Measurements from ENCODE around the gene CAMTA1. TPM values are rescaled to one million over a fixed set of nuclear protein-coding genes. Genes with fewer than 3 reads are reported as not detected.
"Not testable (repeated sequence)": the region's sequence is repeated elsewhere in the genome, so short reads cannot be mapped to it uniquely, and the experiment has no call there.

The CAMTA1 gene
- total RNA-seq, 6 experiments from 2014 or later = 78.1 to 96.6 (median 86.1) TPM

GRCh38 chr1:7783826-7784491, 998.7 kb downstream of the CAMTA1 start, which contains the start of gene PER3:
PER3 (plus strand) TSS chr1:7784291; CDS start chr1:7784878, 587 bp downstream.
- H3K4me1 Mint-ChIP-seq (ENCODE audit: low read depth) = peaks cover 9% of the 10 kb centered on the region
- H3K4me3 Mint-ChIP-seq = peak within 1 kb of the TSS; percentile 88
- no peaks in the 10 kb centered on the region for H3K9me3 Mint-ChIP-seq
- H3K36me3 Mint-ChIP-seq (ENCODE audit: low read depth) = peaks cover 25% of the 10 kb centered on the region
- H3K27ac Mint-ChIP-seq = peak within 1 kb of the TSS; percentile 82
- peaks cover 3% of the 10 kb centered on the region for H3K27me3 Mint-ChIP-seq (ENCODE audit: insufficient read depth)
- peak; percentile 94 for DNase-seq
- no peak for TF ChIP-seq CTCF (IDR thresholded peaks at IDR 0.05)

- 0 out of 2 replicates have a peak, but pooled peaks have one; percentile 1 for TF ChIP-seq CTCF (IDR thresholded peaks at IDR 0.05)
- peaks cover 9% of the 10 kb centered on the region for H3K4me1 Mint-ChIP-seq (ENCODE audit: low read depth)
- no peaks in the 10 kb centered on the region for H3K9me3 Mint-ChIP-seq
- peak overlapping the region; percentile 53 for H3K4me3 Mint-ChIP-seq
- H3K27ac Mint-ChIP-seq = peak overlapping the region; percentile 23; the same call in 1 of the 2 replicates
- H3K36me3 Mint-ChIP-seq (ENCODE audit: low read depth) = peaks cover 31% of the 10 kb centered on the region
- DNase-seq = no peak
- H3K27me3 Mint-ChIP-seq (ENCODE audit: insufficient read depth) = peaks cover 3% of the 10 kb centered on the region
Observed at GRCh38 chr1:7784492-7785071, 999.3 kb downstream of the CAMTA1 start.

DNA sequence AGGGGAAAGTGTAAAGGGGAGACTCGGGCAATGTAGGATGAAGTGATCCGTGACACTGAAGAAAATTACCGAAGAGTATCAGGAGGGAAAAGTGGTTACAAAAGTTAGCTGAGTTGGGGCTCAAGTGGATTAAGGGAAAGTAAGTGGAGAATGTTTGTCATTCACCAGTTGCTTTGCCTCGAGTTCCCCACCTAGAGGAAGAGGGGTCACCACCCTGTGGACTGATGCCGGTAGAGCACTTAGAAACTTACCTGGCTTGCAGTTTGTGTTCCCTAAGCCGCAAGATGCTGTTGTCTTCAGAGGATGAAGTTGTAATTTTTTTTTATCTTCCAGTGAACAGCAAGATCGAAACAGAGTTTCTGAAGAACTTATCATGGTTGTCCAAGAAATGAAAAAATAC, 999.9 kb downstream of the CAMTA1 start:
- H3K9me3 Mint-ChIP-seq = peaks cover 1% of the 10 kb centered on the region

DNA sequence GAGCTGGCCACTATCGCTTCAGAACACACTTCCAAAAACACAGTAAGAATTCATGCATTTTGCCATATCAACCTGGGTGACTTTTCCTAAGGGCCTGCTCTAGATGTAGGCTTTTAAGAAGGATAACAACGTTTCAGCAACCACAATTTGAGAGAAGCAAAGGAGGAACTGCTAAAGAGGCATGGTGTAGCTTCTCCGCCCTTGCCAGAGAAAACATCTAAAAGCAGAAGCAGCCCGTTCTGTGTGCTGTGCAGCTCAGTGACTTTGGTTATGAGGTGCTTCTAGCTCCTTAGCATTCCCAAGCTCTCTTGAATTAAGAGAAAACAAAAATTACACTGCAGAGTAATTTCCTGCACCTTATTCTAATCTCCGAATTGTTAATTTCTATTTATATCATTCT, 1001.5 kb downstream of the CAMTA1 start:
- peaks cover 9% of the 10 kb centered on the region for H3K4me1 Mint-ChIP-seq (ENCODE audit: low read depth)
- H3K4me3 Mint-ChIP-seq = no peak overlapping the region
- no peak for DNase-seq
- H3K27me3 Mint-ChIP-seq (ENCODE audit: insufficient read depth) = peaks cover 3% of the 10 kb centered on the region
- peaks cover 43% of the 10 kb centered on the region for H3K36me3 Mint-ChIP-seq (ENCODE audit: low read depth)
- peaks cover 15% of the 10 kb centered on the region for H3K9me3 Mint-ChIP-seq
- no peak for TF ChIP-seq CTCF (IDR thresholded peaks at IDR 0.05)
- H3K27ac Mint-ChIP-seq = no peak overlapping the region

More for the DNA sequence above, 999.9 kb downstream of the CAMTA1 start:
- DNase-seq = no peak
- Mint-ChIP-seq H3K27me3 (ENCODE audit: insufficient read depth) (peaks cover 3% of the 10 kb centered on the region), H3K36me3 (ENCODE audit: low read depth) (peaks cover 36% of the 10 kb centered on the region), H3K4me3 (peak overlapping the region; percentile 53), H3K4me1 (ENCODE audit: low read depth) (peaks cover 9% of the 10 kb centered on the region), H3K27ac (peak overlapping the region; percentile 23)
- TF ChIP-seq CTCF (IDR thresholded peaks at IDR 0.05) = 0 out of 2 replicates have a peak, but pooled peaks have one; percentile 9

- Mint-ChIP-seq H3K36me3 (ENCODE audit: low read depth) (peaks cover 52% of the 10 kb centered on the region), H3K9me3 (peaks cover 15% of the 10 kb centered on the region), H3K27me3 (ENCODE audit: insufficient read depth) (no peaks in the 10 kb centered on the region), H3K27ac (no peak overlapping the region), H3K4me1 (ENCODE audit: low read depth) (no peaks in the 10 kb centered on the region), H3K4me3 (no peak overlapping the region)
- no peak for TF ChIP-seq CTCF (IDR thresholded peaks at IDR 0.05)
- no peak for DNase-seq
Observed at GRCh38 chr1:7789828-7790227, 1004.6 kb downstream of the CAMTA1 start.

GRCh38 chr1:7791027-7791426, 1005.8 kb downstream of the CAMTA1 start:
- H3K27me3 Mint-ChIP-seq (ENCODE audit: insufficient read depth); H3K4me3 Mint-ChIP-seq; DNase-seq; H3K27ac Mint-ChIP-seq; H3K4me1 Mint-ChIP-seq (ENCODE audit: low read depth): not testable (repeated sequence)
- peaks cover 15% of the 10 kb centered on the region for H3K9me3 Mint-ChIP-seq
- peaks cover 50% of the 10 kb centered on the region for H3K36me3 Mint-ChIP-seq (ENCODE audit: low read depth)
